Glutamatergic neuron (in vitro differentiated cells): ENCODE measurements around the gene C9orf72. TPM values are rescaled to one million over a fixed set of nuclear protein-coding genes. Genes with fewer than 3 reads are reported as not detected.

Source experiments
- DNase-seq: peaks from one replicate; pipeline ENCODE4 v3.0.0; 2022
- H3K27ac Mint-ChIP-seq: one replicate; pipeline ENCODE4 v1.8.0; 2020; ENCODE audit warnings: mild to moderate bottlenecking, mixed read lengths, inconsistent platforms; ENCODE audit not compliant: unreplicated experiment
- H3K27me3 Mint-ChIP-seq: one replicate; pipeline ENCODE4 v1.8.0; 2020; ENCODE audit warnings: mild to moderate bottlenecking, moderate library complexity, mixed read lengths, inconsistent platforms; ENCODE audit not compliant: unreplicated experiment
- H3K36me3 Mint-ChIP-seq: one replicate; pipeline ENCODE4 v1.8.0; 2020; ENCODE audit warnings: mild to moderate bottlenecking, mixed read lengths, inconsistent platforms; ENCODE audit not compliant: unreplicated experiment
- H3K4me1 Mint-ChIP-seq: one replicate; pipeline ENCODE4 v1.8.0; 2020; ENCODE audit warnings: mild to moderate bottlenecking, low read depth, mixed read lengths, inconsistent platforms; ENCODE audit not compliant: unreplicated experiment
- H3K4me3 Mint-ChIP-seq: one replicate; pipeline ENCODE4 v1.8.0; 2020; ENCODE audit warnings: mild to moderate bottlenecking, mixed read lengths, inconsistent platforms; ENCODE audit not compliant: unreplicated experiment
- H3K9me3 Mint-ChIP-seq: one replicate; pipeline ENCODE4 v1.8.0; 2020; ENCODE audit warnings: mild to moderate bottlenecking, moderate library complexity, mixed read lengths, inconsistent platforms; ENCODE audit not compliant: unreplicated experiment
- CTCF ChIP-seq: fragments of 200-600 bp; sonication (generic); IDR thresholded peaks from one replicate; pipeline ENCODE4 v1.5.0; 2021; ENCODE audit not compliant: partially characterized antibody, unreplicated experiment
- total RNA-seq: library from RNA; stranded (reverse); fragmentation: NEBNext Ultra II Directional; extraction: Animal tissue kit (Norgen Biotek cat#: 25700); gene quantifications from one replicate; pipeline ENCODE4 v1.2.1, GENCODE V29; 2021; ENCODE audit not compliant: unreplicated experiment

The C9orf72 gene
- total RNA-seq, 1 donor from 2014 or later = 53.9 TPM

- no peak overlapping the region for H3K27ac Mint-ChIP-seq
- H3K9me3 Mint-ChIP-seq = no peaks in the 10 kb centered on the region
- no peaks in the 10 kb centered on the region for H3K4me1 Mint-ChIP-seq
- no peaks in the 10 kb centered on the region for H3K27me3 Mint-ChIP-seq
- no peak overlapping the region for H3K4me3 Mint-ChIP-seq
- TF ChIP-seq CTCF = no peak
- H3K36me3 Mint-ChIP-seq = no peaks in the 10 kb centered on the region
- DNase-seq = no peak
Observed at GRCh38 chr9:27549196-27549755, 24.0 kb downstream of the C9orf72 start.

DNA sequence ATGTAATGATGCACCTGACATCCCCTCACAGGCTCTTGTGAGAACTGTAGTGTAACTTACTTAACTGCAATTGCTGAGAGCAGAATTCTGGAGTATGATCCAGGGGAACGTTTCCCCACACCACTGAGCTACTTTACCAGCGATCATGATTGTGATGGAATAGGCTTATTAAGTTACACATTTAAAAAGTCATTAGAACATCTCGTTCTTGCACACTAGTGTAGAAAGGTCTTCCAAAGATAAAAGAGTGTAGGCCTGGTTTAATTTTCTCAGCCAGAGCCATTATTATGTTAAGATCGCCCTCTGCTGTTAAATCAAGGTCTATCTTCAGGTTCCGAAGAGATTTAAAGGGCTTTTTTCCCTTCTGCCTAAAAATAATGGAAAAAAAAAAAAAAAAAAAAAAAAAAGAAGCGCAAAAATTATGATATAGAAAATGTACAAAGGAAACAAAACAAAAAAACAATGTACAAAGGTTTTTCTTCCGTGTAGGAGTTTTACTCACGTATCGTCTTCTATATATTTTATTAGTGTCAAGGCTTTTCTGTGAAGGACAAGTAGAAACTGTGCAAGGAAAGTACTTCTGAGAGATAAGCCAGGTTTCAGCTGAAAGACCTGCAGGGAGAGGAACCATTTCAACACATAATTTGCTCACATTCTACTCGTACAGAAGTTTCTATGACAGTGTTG is 25.1 kb downstream of the C9orf72 start:
- Mint-ChIP-seq H3K4me3 (no peak overlapping the region), H3K27me3 (no peaks in the 10 kb centered on the region), H3K27ac (no peak overlapping the region), H3K36me3 (no peaks in the 10 kb centered on the region), H3K9me3 (no peaks in the 10 kb centered on the region), H3K4me1 (no peaks in the 10 kb centered on the region)
- TF ChIP-seq CTCF = peak; percentile 48
- no peak for DNase-seq

GRCh38 chr9:27545471-27545870 is 27.8 kb downstream of the C9orf72 start:
- TF ChIP-seq CTCF = no peak
- no peaks in the 10 kb centered on the region for H3K36me3 Mint-ChIP-seq
- no peak for DNase-seq
- no peak overlapping the region for H3K27ac Mint-ChIP-seq
- H3K4me1 Mint-ChIP-seq = no peaks in the 10 kb centered on the region
- H3K4me3 Mint-ChIP-seq = no peak overlapping the region
- no peaks in the 10 kb centered on the region for H3K27me3 Mint-ChIP-seq
- H3K9me3 Mint-ChIP-seq = no peaks in the 10 kb centered on the region

GRCh38 chr9:27542508-27542907 is 30.8 kb downstream of the C9orf72 start:
- Mint-ChIP-seq H3K27me3 (no peaks in the 10 kb centered on the region), H3K4me1 (no peaks in the 10 kb centered on the region), H3K9me3 (no peaks in the 10 kb centered on the region), H3K27ac (no peak overlapping the region), H3K4me3 (no peak overlapping the region), H3K36me3 (no peaks in the 10 kb centered on the region)
- DNase-seq = no peak
- no peak for TF ChIP-seq CTCF

DNA sequence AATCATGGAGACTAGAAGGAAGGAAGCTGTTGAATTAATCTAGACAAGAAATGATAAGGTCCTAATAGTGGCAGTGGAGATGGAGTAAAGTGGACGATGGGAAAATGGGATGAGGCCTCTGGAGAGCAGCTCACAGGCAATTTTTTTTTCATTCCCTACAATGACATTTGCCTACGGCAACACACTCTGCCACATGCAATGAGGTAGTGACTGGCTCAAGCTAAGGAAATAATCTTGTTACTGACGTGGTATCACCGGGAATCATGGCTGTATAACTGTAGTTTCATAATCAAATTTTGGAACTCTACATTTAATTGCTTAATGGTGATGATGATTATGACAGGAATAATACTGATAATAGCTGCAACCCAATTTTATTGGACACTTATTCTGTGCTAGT is 31.5 kb downstream of the C9orf72 start:
- H3K36me3 Mint-ChIP-seq = no peaks in the 10 kb centered on the region
- H3K4me3 Mint-ChIP-seq = no peak overlapping the region
- H3K27ac Mint-ChIP-seq = no peak overlapping the region
- no peaks in the 10 kb centered on the region for H3K9me3 Mint-ChIP-seq
- H3K4me1 Mint-ChIP-seq = no peaks in the 10 kb centered on the region
- no peak for TF ChIP-seq CTCF
- no peaks in the 10 kb centered on the region for H3K27me3 Mint-ChIP-seq
- DNase-seq = no peak
